ENCODE data around the gene GSS. TPM values are rescaled to one million over a fixed set of nuclear protein-coding genes. Genes with fewer than 3 reads are reported as not detected.

The GSS gene
- total RNA-seq, 4 donors from 2014 or later, result 56.5 to 86.7 (median 75.2) TPM

DNA sequence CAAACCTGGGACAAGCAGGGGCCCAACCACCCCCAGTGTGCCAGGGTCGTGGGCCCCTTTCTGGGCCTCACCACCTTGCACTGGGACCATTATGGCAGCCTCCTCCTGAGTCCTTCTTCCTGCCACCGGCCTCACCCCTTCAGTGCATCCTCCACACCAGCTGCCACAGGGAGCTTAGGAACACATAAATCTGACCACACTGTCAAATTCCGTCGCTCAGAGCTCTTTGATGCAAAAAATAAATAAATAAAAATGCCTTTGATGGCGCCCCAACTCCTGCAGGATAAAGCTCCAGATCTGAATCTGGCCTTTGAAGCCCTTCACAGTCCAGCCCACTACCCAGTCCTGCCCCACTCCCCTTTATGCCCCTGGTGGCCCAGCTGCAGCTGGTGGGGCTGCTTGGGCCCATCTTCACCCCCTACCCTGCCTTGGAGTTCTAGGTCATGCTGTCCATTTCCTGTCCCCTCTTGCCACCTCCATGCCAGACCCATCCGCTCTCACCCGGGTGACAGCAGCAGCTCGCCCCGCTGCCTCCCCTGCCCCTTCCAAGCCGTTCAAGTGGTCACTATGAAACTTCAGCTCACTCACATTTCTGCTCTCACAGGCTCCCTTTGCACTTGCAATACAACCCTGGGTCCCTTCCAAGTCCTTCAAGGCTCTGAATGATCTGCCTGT lies 16.1 kb upstream of the GSS start:
- TF ChIP-seq CTCF (IDR thresholded peaks at IDR 0.05) (no peak), POLR2A (IDR thresholded peaks at IDR 0.05) (no peak), POLR2AphosphoS5 (IDR thresholded peaks at IDR 0.05) (no peak), EP300 (IDR thresholded peaks at IDR 0.05) (no peak)
- no peaks in the 10 kb centered on the region for H3K4me1 ChIP-seq
- no peak overlapping the region for H3K4me3 ChIP-seq
- 81% methylated on average over 10 of the region's 10 CpGs for WGBS
- no peaks in the 10 kb centered on the region for H3K36me3 ChIP-seq
- DNase-seq (ENCODE audit: low spot score in 2 of 2), result no peak
- H3K27me3 ChIP-seq, result no peaks in the 10 kb centered on the region
- no peak overlapping the region for H3K27ac ChIP-seq
- H3K9me3 ChIP-seq, result no peaks in the 10 kb centered on the region

GRCh38 chr20:34970846-34971560 lies 15.4 kb upstream of the GSS start:
- no peak overlapping the region for H3K4me3 ChIP-seq
- H3K4me1 ChIP-seq, result no peaks in the 10 kb centered on the region
- H3K27ac ChIP-seq, result no peak overlapping the region
- DNase-seq (ENCODE audit: low spot score in 2 of 2), result no peak
- no peaks in the 10 kb centered on the region for H3K9me3 ChIP-seq
- TF ChIP-seq POLR2AphosphoS5 (IDR thresholded peaks at IDR 0.05) (no peak), CTCF (IDR thresholded peaks at IDR 0.05) (no peak), POLR2A (IDR thresholded peaks at IDR 0.05) (no peak), EP300 (IDR thresholded peaks at IDR 0.05) (no peak)
- H3K27me3 ChIP-seq, result no peaks in the 10 kb centered on the region
- no peaks in the 10 kb centered on the region for H3K36me3 ChIP-seq
- WGBS, result 92% methylated on average over 8 of the region's 9 CpGs

DNA sequence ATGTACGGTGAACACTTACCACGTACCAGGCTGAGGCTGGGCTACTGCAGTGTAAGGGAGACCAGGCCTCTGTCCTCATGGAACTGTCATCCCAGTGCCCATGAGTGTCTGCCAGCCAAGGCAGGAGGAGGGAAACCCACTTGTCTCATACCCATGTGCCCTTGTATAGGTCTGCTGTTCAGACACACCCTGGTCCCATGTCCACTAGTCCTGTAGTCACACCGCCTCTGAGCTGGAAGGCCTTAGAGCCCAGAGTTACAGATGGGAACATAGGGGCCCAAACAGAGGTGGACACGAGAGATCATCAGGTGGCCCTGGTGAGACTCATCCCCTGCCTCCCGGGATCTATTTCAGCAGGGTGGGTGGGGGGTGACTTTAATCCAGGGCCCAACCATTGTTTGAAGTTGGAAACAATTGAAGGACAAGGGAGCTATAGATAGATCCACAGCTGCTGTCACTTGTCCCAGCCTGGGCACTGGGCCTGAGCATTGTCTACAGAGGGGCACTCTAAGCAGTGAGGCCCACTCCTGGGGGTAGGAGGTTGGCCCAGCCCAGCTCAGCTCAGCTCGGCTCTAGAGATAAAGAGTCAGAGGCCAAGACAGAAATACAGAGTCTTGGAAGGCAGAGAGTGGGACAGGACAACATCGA lies 14.7 kb upstream of the GSS start:
- TF ChIP-seq EP300 (IDR thresholded peaks at IDR 0.05) (no peak), POLR2AphosphoS5 (IDR thresholded peaks at IDR 0.05) (no peak), CTCF (IDR thresholded peaks at IDR 0.05) (no peak), POLR2A (IDR thresholded peaks at IDR 0.05) (no peak)
- Histone ChIP-seq H3K27me3 (no peaks in the 10 kb centered on the region), H3K27ac (no peak overlapping the region), H3K4me1 (no peaks in the 10 kb centered on the region), H3K4me3 (no peak overlapping the region), H3K9me3 (no peaks in the 10 kb centered on the region), H3K36me3 (no peaks in the 10 kb centered on the region)
- WGBS, result 90% methylated on average over 7 of the region's 7 CpGs
- no peak for DNase-seq (ENCODE audit: low spot score in 2 of 2)

DNA sequence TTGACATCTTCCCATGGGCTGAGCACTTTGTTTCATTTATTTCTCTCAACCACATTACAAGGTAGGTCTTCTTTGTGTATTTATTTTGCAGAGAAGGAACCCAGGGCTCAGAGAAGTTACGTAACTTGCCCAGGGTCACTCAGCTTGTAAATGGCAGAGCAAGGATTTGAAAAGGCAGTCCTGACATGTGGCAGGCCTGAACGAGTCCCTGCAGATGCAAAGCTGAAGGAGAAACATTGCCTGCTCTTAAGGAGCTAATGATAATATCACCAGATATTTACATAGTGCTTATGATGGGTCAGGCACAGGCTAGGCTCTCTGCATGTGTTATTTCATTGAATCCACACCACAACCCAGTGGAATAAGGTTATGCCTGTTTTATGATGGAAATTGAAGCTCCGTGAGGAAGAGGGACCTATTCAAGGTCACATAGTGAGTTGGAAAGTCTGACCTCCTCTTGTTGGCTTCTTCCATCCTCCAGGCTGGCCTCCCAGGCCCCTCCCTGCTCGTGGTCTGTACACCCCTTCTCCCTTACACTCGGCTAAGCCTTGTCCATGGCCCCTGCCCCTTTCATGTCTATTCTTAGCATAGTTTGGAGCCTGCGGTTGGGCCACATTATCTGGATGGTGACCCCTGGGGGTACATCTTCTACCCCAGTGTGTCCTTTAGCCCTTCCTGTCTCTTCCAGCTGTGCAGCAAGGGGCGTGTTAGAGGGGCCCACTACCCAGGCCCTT lies 12.6 kb upstream of the GSS start:
- H3K27ac ChIP-seq, result no peak overlapping the region
- no peaks in the 10 kb centered on the region for H3K27me3 ChIP-seq
- no peaks in the 10 kb centered on the region for H3K9me3 ChIP-seq
- no peaks in the 10 kb centered on the region for H3K4me1 ChIP-seq
- no peaks in the 10 kb centered on the region for H3K36me3 ChIP-seq
- no peak for DNase-seq (ENCODE audit: low spot score in 2 of 2)
- H3K4me3 ChIP-seq, result no peak overlapping the region
- TF ChIP-seq POLR2AphosphoS5 (IDR thresholded peaks at IDR 0.05) (no peak), POLR2A (IDR thresholded peaks at IDR 0.05) (no peak), CTCF (IDR thresholded peaks at IDR 0.05) (no peak), EP300 (IDR thresholded peaks at IDR 0.05) (no peak)
- WGBS, result 87% methylated on average over 7 of the region's 7 CpGs
